ENCODE measurements around the gene PPP1R26.

GRCh38 chr9:135513351-135513846 lies 33.8 kb downstream of the PPP1R26 start:
- TF ChIP-seq CTCF (conservative IDR thresholded peaks at IDR 0.05) (no peak), ZFX (IDR thresholded peaks at IDR 0.05) (no peak)

Measured in C4-2B (cell line).